CD4-positive, alpha-beta T cell (primary cell): ENCODE measurements around the gene DOCK9. TPM values are rescaled to one million over a fixed set of nuclear protein-coding genes. Genes with fewer than 3 reads are reported as not detected.

Experiments used
- ATAC-seq: fragments of 200-7000 bp; cut with Tn5 transposase; one replicate; pipeline ENCODE4 v1.10.0; 2022; ENCODE audit warnings: mild to moderate bottlenecking; ENCODE audit not compliant: poor library complexity
- CTCF ChIA-PET: fragments of 350-600 bp; sonication (Branson Sonifier 250); formaldehyde crosslinking; loops from one replicate; lab custom pipeline; 2021; ENCODE audit warnings: antibody characterized with exemption, inconsistent platforms; lab: Charles Lee
- POLR2A ChIA-PET: fragments of 350-600 bp; sonication (Branson Sonifier 250); formaldehyde crosslinking; loops from one replicate; lab custom pipeline; 2021; ENCODE audit warnings: antibody characterized with exemption, inconsistent platforms; lab: Charles Lee
- DNase-seq, 14 experiments: peaks; one replicate each; pipeline ENCODE4 v3.0.0-alpha.2; 2013 to 2020; ENCODE audit warnings: mixed read lengths in 2 of 14
- H3K27ac ChIP-seq, 2 donors: one replicate each; pipeline versions ENCODE4 v1.5.1 to v1.7.0; 2013; ENCODE audit warnings: low read length in 2 of 2, low read depth in 1 of 2, mild to moderate bottlenecking in 1 of 2
- H3K27me3 ChIP-seq, 2 experiments: 1 replicate in 1 of 2; 2 replicates in 1 of 2; pipeline versions ENCODE4 v1.6.1 to v1.7.0; 2013; ENCODE audit warnings: low read length in 2 of 2, control low read depth in 1 of 2, mild to moderate bottlenecking in 1 of 2, moderate library complexity in 1 of 2; ENCODE audit not compliant: insufficient read depth in 2 of 2, control insufficient read depth in 1 of 2
- H3K36me3 ChIP-seq: one replicate; pipeline ENCODE4 v1.6.1; 2013; ENCODE audit warnings: low read length, control low read depth; ENCODE audit not compliant: insufficient read depth
- H3K4me1 ChIP-seq: one replicate; pipeline ENCODE4 v1.6.1; 2013; ENCODE audit warnings: low read length, control low read depth; ENCODE audit not compliant: insufficient read depth
- H3K4me3 ChIP-seq: one replicate; pipeline ENCODE4 v1.5.1; 2013; ENCODE audit warnings: mild to moderate bottlenecking, low read length, moderate library complexity
- H3K9me3 ChIP-seq, 2 experiments: 1 replicate in 1 of 2; 2 replicates in 1 of 2; pipeline versions ENCODE4 v1.6.1 to v1.7.0; 2013; ENCODE audit warnings: low read length in 2 of 2, mild to moderate bottlenecking in 2 of 2, control low read depth in 1 of 2, moderate library complexity in 1 of 2; ENCODE audit not compliant: control insufficient read depth in 1 of 2, insufficient read depth in 1 of 2
- H3K27ac Mint-ChIP-seq: one replicate; pipeline ENCODE4 v1.8.0; 2020; ENCODE audit warnings: mixed read lengths
- H3K27me3 Mint-ChIP-seq: one replicate; pipeline ENCODE4 v1.8.0; 2021; ENCODE audit warnings: mixed read lengths
- H3K36me3 Mint-ChIP-seq: one replicate; pipeline ENCODE4 v1.8.0; 2021; ENCODE audit warnings: low read depth, mixed read lengths
- H3K4me1 Mint-ChIP-seq: one replicate; pipeline ENCODE4 v1.8.0; 2021; ENCODE audit warnings: low read depth, mixed read lengths
- H3K4me3 Mint-ChIP-seq: one replicate; pipeline ENCODE4 v1.8.0; 2020; ENCODE audit warnings: mild to moderate bottlenecking, mixed read lengths
- H3K9me3 Mint-ChIP-seq: one replicate; pipeline ENCODE4 v1.8.0; 2020; ENCODE audit warnings: mixed read lengths
- intact Hi-C, 2 experiments: fragments of 100-400 bp; cut with DNase I in 1 of 2; cut with micrococcal nuclease in 1 of 2; formaldehyde crosslinking; loops; one replicate each; pipeline versions ENCODE4 v1.15.1 to v1.9.0; 2023 to 2025; cut with DNase I, micrococcal nuclease
- total RNA-seq, 174 experiments: library from RNA in 2 of 174; stranded (reverse) in 2 of 174; gene quantifications; one replicate each; pipeline ENCODE4 v1.2.3 and lab custom pipeline; 2021 to 2026
- TF ChIP-seq, protein P1 (sequence below): fragments of 200-600 bp; IDR thresholded peaks from one replicate; pipeline ENCODE4 v1.8.0; 2022; ENCODE audit warnings: antibody characterized with exemption, mild to moderate bottlenecking

The DOCK9 gene
- total RNA-seq, 2 experiments from 2014 or later, result 76.3 to 79.3 TPM

DNA sequence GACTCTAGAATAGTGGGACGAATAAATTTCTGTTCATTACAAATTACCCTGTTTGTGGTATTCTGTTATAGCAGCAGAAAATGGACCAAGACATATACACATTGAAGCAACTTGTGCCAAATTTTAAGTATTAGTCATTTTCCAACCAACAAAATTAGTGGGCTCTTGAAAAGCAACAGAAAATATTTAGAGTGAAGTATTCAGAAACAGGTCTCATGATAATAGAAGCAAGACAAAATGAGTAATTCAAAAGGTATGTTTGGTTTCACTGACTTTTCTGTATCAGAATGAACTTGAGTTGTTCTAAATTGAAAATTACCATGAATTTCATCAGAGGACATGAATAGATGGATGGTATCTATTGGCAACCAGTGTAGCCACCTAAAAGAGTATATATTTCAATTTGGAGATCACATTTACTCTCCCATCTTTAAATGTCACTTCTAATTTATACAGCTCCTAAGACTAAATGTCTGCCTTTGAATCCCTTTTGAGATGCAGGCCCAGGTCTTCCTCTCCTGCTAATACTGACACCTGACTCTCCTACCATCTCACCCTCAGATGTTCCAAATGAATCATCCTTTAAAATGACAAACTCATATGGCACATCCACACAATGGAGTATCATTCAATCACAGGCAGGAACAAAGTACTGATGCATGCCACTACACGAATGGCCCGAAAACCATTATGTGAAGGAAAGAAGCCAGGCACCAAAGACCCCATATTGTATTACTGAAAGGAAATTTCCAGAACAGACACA lies 40.7 kb upstream of the DOCK9 start:
- Histone ChIP-seq H3K4me1 (peaks cover 25% of the 10 kb centered on the region), H3K4me3 (no peak overlapping the region), H3K27me3 (no peaks in the 10 kb centered on the region), H3K9me3 (no peaks in the 10 kb centered on the region), H3K36me3 (no peaks in the 10 kb centered on the region), H3K27ac (no peak overlapping the region)
- CTCF ChIA-PET, result interaction anchor here (1.2 kb wide), 1 partner anchor 178 kb away, joined by 3 read pairs; no protein-coding TSS in a partner anchor
- no peaks in the 10 kb centered on the region for H3K27me3 Mint-ChIP-seq
- H3K9me3 Mint-ChIP-seq, result no peaks in the 10 kb centered on the region
- no peaks in the 10 kb centered on the region for H3K36me3 Mint-ChIP-seq
- POLR2A ChIA-PET, result interaction anchor here (1.9 kb wide), 1 partner anchor 21 kb away, joined by 5 read pairs; no protein-coding TSS in a partner anchor
- DNase-seq, result no peak
- H3K4me3 Mint-ChIP-seq, result no peak overlapping the region
- ATAC-seq, result no peak
- H3K4me1 Mint-ChIP-seq, result peaks cover 79% of the 10 kb centered on the region
- no peak overlapping the region for H3K27ac Mint-ChIP-seq
- TF ChIP-seq, protein P1, sequence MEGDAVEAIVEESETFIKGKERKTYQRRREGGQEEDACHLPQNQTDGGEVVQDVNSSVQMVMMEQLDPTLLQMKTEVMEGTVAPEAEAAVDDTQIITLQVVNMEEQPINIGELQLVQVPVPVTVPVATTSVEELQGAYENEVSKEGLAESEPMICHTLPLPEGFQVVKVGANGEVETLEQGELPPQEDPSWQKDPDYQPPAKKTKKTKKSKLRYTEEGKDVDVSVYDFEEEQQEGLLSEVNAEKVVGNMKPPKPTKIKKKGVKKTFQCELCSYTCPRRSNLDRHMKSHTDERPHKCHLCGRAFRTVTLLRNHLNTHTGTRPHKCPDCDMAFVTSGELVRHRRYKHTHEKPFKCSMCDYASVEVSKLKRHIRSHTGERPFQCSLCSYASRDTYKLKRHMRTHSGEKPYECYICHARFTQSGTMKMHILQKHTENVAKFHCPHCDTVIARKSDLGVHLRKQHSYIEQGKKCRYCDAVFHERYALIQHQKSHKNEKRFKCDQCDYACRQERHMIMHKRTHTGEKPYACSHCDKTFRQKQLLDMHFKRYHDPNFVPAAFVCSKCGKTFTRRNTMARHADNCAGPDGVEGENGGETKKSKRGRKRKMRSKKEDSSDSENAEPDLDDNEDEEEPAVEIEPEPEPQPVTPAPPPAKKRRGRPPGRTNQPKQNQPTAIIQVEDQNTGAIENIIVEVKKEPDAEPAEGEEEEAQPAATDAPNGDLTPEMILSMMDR, result no peak
- intact Hi-C loops, result no loop called here

DNA sequence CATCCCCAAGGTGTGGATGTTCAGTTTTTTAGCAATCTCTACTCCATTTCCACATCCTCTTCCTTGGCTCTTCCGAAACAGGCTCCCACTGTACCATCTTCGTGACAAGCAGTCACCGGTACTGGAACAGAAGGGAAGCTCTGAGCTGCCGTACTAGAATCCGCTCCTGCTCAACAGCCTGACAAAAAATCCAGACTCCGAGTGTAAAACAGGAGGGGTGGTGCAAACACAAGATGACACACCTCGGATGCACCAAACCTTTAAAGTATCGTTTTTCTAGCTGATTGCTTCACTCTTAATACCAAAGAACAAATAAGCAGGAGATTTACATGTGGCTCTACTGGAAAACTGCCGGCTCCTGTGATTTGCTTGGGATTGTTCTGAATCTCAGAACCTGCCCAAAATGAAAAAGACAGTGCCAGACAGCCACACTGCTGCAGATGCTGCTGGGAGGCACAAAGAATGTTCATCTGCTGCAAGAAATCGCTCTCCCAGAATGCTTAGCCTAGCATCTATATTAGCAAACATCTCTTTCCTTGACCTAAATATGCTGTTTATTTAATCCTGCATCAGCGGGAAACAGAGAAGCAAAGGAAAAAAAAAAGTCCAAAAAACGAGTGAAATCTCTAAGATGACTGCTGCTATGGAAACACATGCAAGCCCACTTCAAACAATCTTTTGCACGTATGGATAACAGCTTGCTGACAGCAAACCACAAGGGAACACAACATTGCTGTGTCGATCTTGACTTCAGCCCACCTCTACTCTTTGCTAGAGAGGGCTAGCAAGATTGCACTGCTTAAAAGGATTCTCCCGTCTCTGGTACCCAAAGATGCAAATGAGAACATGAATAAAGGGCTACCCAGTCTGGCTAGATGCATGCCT lies 38.0 kb upstream of the DOCK9 start:
- H3K9me3 Mint-ChIP-seq, result no peaks in the 10 kb centered on the region
- intact Hi-C loops, result no loop called here
- H3K36me3 Mint-ChIP-seq, result no peaks in the 10 kb centered on the region
- H3K27me3 Mint-ChIP-seq, result no peaks in the 10 kb centered on the region
- TF ChIP-seq, protein P1, result no peak
- ATAC-seq, result peak; percentile 84
- ChIA-PET CTCF (interaction anchor here (1.3 to 1.6 kb wide), 2 partner anchors 13 to 21 kb away, joined by 4 read pairs; no protein-coding TSS in a partner anchor), POLR2A (no interaction called here)
- peaks cover 20% of the 10 kb centered on the region for H3K4me1 ChIP-seq
- peak in 2 of 14 experiments; percentile 47 to 58 for DNase-seq
- H3K27ac ChIP-seq, result no peak overlapping the region
- peak overlapping the region; percentile 42 for H3K27ac Mint-ChIP-seq
- H3K36me3 ChIP-seq, result no peaks in the 10 kb centered on the region
- H3K9me3 ChIP-seq, result no peaks in the 10 kb centered on the region
- H3K4me3 Mint-ChIP-seq, result peak overlapping the region; percentile 63
- H3K4me3 ChIP-seq, result no peak overlapping the region
- no peaks in the 10 kb centered on the region for H3K27me3 ChIP-seq
- H3K4me1 Mint-ChIP-seq, result peaks cover 83% of the 10 kb centered on the region

DNA sequence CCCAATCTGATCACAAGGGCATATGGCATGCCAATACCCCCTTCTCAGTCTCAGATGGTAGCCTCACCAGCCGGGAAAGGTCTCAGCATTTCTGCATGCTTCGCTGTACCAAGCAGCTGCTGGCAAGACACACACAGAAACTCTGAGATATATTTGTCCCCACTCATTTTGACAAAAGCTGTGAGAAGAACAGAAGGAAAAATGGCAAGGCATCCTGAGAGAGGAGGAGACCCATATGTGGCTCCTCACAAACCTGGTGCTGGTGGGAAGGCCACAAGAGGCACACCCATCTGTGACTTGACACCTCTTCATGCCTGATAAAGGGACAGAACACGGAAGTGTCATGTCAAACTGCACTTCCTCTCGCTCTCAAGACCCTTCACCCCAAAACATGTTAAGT lies 36.7 kb upstream of the DOCK9 start:
- no peaks in the 10 kb centered on the region for H3K36me3 ChIP-seq
- H3K27ac Mint-ChIP-seq, result no peak overlapping the region
- ChIA-PET CTCF (interaction anchor here (0.6 kb wide), 1 partner anchor 78 kb away, joined by 3 read pairs; no protein-coding TSS in a partner anchor), POLR2A (interaction anchor here (0.6 to 1.0 kb wide), 2 partner anchors 20 to 37 kb away, joined by 3 read pairs; no protein-coding TSS in a partner anchor)
- no peak overlapping the region for H3K27ac ChIP-seq
- peaks cover 85% of the 10 kb centered on the region for H3K4me1 Mint-ChIP-seq
- H3K9me3 ChIP-seq, result no peaks in the 10 kb centered on the region
- H3K9me3 Mint-ChIP-seq, result no peaks in the 10 kb centered on the region
- ATAC-seq (no peak), DNase-seq (peak in 1 of 14 experiments; percentile 13)
- TF ChIP-seq, protein P1, result no peak
- intact Hi-C loops, result no loop called here
- no peaks in the 10 kb centered on the region for H3K36me3 Mint-ChIP-seq
- no peaks in the 10 kb centered on the region for H3K27me3 ChIP-seq
- H3K4me3 Mint-ChIP-seq, result peak overlapping the region; percentile 5
- H3K4me3 ChIP-seq, result no peak overlapping the region
- H3K27me3 Mint-ChIP-seq, result no peaks in the 10 kb centered on the region
- peaks cover 21% of the 10 kb centered on the region for H3K4me1 ChIP-seq
